UCSD-AML1 (cell line): ENCODE measurements around the gene GPSM1.
A peak's percentile ranks its signal among the peaks of the same experiment; 100 is the strongest.
"Not testable (repeated sequence)": the region's sequence is repeated elsewhere in the genome, so short reads cannot be mapped to it uniquely, and the experiment has no call there.

ENCODE experiments used
- DNase-seq: peaks from one replicate; lab custom pipeline; 2025; ENCODE audit not compliant: unreplicated experiment; lab: John Stamatoyannopoulos, UW

The GPSM1 gene

DNA sequence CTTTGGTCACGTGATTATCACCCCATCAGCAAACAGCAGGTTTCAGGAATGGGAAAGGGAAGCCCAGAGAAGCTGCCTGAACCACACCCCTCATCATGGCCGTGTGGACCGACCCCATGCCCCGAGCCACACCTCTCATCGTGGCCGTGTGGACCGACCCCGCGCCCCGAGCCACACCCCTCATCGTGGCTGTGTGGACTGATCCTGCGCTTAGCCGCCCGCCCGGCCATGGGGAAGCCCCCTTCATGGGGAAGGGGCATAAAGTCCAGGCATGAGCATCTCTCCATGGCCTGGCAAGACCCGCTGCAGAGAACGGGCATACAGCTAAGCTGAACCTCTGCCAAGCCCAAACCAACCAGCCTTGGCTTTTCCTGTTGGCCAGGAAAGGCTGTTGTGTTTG, 66.2 kb downstream of the GPSM1 start:
- DNase-seq: no peak

- no peak for DNase-seq
These were observed 67.1 kb downstream of the GPSM1 start for GRCh38 chr9:136394312-136395019.

DNA sequence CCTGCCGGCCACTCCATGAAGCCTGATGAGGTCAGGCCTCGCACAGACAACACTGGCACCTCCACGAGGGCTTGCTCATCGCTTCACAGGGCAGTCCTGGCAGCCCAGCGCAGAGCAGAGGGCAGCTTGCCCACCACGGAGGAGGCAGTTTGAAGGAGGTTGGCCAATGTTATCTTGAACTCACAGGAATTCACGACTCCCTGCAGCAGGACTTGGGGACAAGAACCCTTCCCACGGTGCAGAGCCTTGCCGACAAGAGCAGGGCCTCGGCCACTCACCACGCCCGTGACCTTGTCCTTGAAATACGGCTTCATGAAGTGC, 67.6 kb downstream of the GPSM1 start:
- no peak for DNase-seq

DNA sequence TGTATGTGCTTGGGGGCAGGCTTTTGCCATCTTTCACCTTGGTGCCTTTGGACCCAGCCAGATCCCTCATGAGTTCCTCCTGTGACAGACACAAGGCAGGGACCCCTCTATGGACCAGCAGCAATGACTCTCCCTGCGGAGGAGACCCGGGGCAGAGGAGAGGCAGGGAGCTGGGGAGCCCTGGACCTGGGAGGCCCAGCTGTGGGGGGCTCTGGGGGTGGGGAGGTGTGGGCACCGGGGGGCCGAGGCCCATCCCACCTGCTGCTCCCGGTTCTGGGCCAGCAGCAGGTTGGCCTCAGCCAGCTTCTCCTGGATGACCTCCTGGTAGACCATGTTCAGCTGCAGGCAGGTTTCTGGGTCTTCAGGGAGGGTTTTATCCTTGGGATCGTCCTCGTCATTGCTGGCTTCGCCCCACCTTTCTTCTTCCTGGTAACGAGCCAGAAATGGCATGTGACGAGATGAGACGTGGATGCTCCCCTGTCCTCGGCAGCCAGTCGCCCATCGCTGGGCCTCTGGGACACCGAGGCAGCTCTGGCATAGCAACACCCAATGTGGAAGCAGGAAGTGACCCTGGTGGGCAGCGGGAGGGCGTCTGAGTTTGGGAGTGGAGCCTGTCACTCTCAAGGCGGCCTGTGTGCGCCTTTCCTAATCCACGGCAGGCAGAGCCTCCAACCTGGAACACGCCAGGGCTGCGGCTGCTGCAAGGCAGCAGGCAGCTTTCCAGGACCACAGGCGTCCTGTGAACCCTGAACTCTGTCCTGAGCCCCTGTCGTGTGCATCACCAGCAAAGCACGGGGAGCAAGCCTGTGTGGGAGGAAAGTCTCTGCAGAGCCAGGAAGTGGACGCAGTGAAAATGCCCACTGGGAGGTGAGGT, 68.2 kb downstream of the GPSM1 start:
- DNase-seq: no peak

DNA sequence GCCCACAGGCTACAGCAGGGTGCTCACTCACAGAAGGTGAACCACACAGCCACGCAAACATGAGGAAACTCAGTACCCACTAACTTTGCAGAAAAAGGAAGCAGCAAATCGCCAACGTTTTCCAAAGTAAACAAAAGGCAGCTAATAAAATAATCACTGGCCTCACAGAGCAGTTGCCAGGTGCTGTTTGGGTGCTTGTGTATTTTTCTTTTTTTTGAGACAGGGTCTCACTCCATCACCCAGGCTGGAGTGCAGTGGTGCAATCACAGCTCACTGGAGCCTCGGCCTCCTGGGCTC, 68.8 kb downstream of the GPSM1 start:
- DNase-seq: no peak

DNA sequence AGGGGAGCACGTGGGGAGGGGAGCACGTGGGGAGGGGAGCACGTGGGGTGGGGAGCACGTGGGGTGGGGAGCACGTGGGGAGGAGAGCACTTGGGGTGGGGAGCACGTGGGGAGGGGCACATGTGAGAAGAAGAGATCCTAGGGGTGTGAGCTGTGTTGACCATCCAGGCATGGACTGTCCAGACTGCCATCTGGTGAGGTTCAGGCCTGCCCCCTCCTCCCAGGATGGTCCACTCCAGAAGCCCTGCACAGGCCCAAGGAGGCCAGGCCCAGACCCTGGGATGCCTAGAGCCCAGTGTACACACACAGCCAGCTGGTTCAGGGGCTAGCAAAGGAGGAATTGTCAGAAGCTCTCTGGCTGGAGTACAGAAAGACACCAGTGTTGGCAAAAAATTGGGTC, 70.3 kb downstream of the GPSM1 start:
- no peak for DNase-seq

- DNase-seq: no peak
These were observed 70.9 kb downstream of the GPSM1 start for GRCh38 chr9:136398286-136398685.

DNA sequence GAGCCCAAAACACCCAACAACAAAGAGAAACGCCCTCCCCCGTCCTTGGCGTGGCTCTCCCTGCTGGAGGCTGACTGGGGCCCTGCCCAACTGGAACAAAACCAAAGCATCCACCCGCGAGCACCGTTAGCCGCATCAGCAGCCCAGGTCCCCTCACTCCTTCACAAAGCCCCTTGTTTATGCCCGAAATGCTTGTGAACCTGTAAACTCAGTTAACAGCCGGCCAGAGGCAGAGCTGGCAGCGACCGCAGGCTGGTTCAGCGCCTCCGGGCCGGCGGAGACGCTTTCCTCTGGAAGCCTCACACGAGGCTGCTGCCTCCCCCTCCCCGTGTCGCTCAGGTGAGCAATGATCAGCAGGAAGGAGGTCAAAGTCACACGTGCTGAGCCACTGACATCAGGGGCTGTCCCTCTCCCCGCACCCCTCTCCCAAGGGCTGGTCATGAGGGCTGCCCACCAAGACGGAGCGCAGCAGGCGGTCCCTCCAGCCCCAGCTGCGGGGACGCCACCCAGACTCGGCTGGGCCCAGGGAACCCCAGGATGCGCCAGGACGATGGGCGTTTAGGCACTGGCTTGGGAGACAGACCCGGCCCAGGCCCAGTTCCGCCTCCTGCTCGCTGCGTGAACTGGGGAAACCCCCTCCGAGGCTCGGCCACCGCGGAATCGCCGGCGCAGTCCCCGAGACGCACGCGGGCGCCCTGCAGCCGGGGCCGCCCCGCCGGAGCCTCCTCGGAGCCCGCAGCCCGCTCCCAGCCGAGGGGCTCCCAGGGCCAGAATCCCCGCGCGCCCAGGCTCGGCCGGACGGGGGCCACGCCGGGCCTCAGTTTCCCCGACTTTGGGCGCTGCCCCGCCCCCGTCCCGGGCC, 72.1 kb downstream of the GPSM1 start:
- DNase-seq: peak; percentile 25

GRCh38 chr9:136400038-136400834, 72.9 kb downstream of the GPSM1 start, which contains the start of gene SNAPC4:
TSS of gene SNAPC4 (minus strand) at chr9:136400170. CDS start at chr9:136398428, 1,742 bp downstream.
- DNase-seq: peak; percentile 92

- DNase-seq: no peak
These were observed 74.0 kb downstream of the GPSM1 start for GRCh38 chr9:136401173-136401922.

- no peak for DNase-seq
These were observed 74.7 kb downstream of the GPSM1 start for GRCh38 chr9:136402067-136402466.

DNA sequence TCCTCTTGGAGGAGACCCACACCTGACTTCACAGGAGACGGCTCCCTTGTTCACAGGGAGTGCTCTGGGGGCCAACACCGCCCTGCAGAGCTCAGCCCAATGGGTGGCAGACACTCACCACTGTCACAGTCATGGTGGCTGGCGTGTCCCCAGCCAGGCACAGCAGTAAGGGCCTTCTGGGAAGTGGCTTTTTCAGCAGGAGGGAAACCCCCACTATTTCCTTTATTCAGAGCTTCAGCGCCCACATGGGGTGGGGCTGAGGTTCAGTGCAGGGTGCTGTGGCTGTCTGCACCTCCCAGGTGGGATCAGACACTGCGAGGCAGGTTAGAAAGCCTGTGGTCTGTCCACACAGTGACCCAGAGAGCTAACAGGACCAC, 76.2 kb downstream of the GPSM1 start:
- DNase-seq: no peak

DNA sequence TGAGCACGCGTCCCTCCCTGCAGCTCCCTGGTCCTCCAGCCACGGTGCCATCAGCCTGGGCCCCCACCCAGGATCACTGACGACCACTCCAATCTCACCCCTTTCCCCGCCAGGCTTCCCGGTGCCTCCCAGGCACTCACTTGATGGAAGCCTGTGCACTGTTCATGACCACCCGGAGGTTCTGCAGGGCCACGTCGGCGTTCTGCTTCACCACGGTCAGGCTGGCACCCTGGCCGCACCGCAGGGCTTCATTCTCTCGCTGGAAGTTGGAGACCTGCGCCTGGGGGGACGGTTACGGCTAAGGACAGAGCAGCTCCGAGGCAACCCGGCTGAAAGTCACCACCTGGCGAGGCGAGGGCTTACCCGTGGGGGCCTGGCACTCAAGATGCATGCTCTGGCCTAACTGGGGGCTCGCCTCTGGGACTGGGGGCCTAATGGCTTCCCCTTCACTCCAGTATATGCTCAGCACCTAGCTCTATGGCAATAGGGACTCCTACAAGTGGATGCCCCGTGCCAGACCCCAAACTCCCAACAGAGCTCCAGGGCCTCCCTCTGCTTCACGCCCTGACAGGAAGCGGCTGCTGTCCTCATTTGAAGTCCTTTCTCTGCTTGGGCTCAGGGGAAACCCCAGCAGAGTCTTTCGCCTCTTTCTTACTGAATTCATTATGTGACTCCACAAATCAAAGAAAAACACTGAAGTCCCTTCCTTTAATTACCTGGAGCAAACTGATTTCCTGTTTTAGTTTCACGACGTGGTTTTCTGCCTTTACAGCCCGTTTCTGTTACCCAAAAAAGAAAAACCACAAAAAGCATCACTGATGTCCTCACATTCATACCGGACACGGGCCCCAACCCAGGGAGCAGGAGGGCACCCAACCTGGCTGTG, 76.8 kb downstream of the GPSM1 start:
- no peak for DNase-seq

GRCh38 chr9:136404801-136405136, 77.4 kb downstream of the GPSM1 start:
- DNase-seq: no peak

DNA sequence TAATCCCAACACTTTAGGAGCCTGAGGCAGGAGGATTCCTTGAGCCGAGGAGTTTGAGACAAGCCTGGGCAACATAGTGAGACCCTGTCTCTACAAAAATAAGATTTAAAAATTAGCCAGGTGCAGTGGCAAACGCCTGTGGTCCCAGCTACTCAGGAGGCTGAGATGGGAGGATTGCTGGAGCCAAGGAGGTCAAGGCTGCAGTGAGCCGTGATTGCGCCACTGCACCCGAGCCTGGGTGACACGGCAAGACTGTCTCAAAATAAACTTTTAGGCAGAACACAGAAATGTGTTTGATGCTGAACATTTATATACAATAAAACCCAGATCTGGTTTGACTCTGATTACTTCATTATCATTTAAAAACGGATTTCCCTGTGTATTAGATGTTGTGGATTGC, 78.1 kb downstream of the GPSM1 start:
- no peak for DNase-seq

DNA sequence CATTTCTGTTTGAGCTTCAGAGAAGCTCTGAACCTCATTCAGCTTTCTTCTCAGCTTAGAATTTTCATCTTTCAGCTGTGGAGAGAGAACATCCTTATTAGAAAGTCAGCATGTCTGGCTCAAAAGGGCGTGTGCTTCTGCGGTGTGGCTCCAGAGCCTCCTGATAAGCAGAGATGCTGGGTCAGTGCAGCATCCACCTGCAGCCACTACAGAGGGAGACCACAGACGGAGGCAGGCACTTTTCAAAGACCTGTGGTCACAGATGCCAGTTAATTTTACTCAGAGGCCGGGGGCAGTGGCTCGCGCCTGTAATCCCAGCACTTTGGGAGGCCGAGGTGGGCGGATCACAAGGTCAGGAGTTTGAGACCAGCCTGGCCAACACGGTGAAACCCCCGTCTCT, 78.6 kb downstream of the GPSM1 start:
- not testable (repeated sequence) for DNase-seq

DNA sequence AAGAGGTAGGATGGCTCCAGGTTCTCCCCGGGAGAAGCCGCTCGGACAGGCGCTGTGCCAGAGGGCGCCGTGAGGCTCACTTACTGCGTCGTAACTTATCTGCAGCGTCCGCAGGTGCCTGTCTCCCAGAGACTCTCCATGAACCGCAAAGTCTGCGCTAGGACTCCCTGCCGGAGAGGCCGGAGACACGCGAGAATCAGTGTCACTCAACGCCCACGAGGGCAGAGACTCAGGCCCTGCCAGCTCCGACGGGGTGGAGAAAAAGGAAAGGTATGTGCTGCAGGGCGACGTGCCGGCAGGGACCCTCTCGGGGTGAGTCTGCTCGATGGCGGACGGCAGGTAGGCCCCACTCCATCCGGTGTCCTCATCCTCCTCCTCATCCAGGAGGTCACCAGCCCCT, 79.7 kb downstream of the GPSM1 start:
- not testable (repeated sequence) for DNase-seq

- DNase-seq: no peak
These were observed 80.6 kb downstream of the GPSM1 start for GRCh38 chr9:136407911-136408310.
